SKM-1 treated with dmso at 0.1 percent for 144 hours (cell line): ENCODE data around the gene JDP2.
A peak's percentile ranks its signal among the peaks of the same experiment; 100 is the strongest.

Experiments used
- DNase-seq: peaks from one replicate; lab custom pipeline; 2025; ENCODE audit not compliant: unreplicated experiment; lab: John Stamatoyannopoulos, UW

JDP2 gene

GRCh38 chr14:75409316-75410205, 18.3 kb upstream of the JDP2 start:
- no peak for DNase-seq

- no peak for DNase-seq
Measured at GRCh38 chr14:75411214-75411540, 16.6 kb upstream of the JDP2 start.

GRCh38 chr14:75413013-75413412, 14.8 kb upstream of the JDP2 start:
- no peak for DNase-seq

GRCh38 chr14:75417674-75418073, 10.1 kb upstream of the JDP2 start:
- DNase-seq = no peak

GRCh38 chr14:75418850-75419768, 8.7 kb upstream of the JDP2 start:
- peak; percentile 32 for DNase-seq

- no peak for DNase-seq
Measured at GRCh38 chr14:75422169-75422568, 5.7 kb upstream of the JDP2 start.

GRCh38 chr14:75424496-75424895, 3.3 kb upstream of the JDP2 start:
- DNase-seq = no peak

- no peak for DNase-seq
Measured at GRCh38 chr14:75425446-75425845, 2.4 kb upstream of the JDP2 start.

- no peak for DNase-seq
Measured at GRCh38 chr14:75426332-75427125, 1.3 kb upstream of the JDP2 start.

GRCh38 chr14:75427126-75427481, 718 bp upstream of the JDP2 start:
- no peak for DNase-seq

GRCh38 chr14:75428230-75429104, 645 bp downstream of the JDP2 start:
- DNase-seq = no peak

- no peak for DNase-seq
Measured at GRCh38 chr14:75429562-75429961, 1.7 kb downstream of the JDP2 start.

- DNase-seq = no peak
Measured at GRCh38 chr14:75430116-75430515, 2.3 kb downstream of the JDP2 start.

GRCh38 chr14:75430526-75430925, 2.7 kb downstream of the JDP2 start:
- no peak for DNase-seq

- DNase-seq = no peak
Measured at GRCh38 chr14:75430976-75431375, 3.2 kb downstream of the JDP2 start.

- DNase-seq = no peak
Measured at GRCh38 chr14:75431827-75432226, 4.0 kb downstream of the JDP2 start.

GRCh38 chr14:75432411-75432810, 4.6 kb downstream of the JDP2 start:
- no peak for DNase-seq

GRCh38 chr14:75433631-75434071, 5.8 kb downstream of the JDP2 start:
- DNase-seq = no peak

- no peak for DNase-seq
Measured at GRCh38 chr14:75434138-75434889, 6.5 kb downstream of the JDP2 start.

GRCh38 chr14:75434890-75435248, 7.0 kb downstream of the JDP2 start:
- DNase-seq = no peak
